ENCODE measurements around the gene NEK10. TPM values are rescaled to one million over a fixed set of nuclear protein-coding genes. Genes with fewer than 3 reads are reported as not detected.
"Not testable (repeated sequence)": the region's sequence is repeated elsewhere in the genome, so short reads cannot be mapped to it uniquely, and the experiment has no call there.

NEK10 gene
- total RNA-seq, 1 donor from 2014 or later = 15.1 TPM

GRCh38 chr3:27319304-27319703 lies 49.9 kb downstream of the NEK10 start:
- Histone ChIP-seq H3K4me3 (ENCODE audit: low read length in 3 of 3) (no peak overlapping the region), H3K27ac (ENCODE audit: low read depth, low read length) (peak overlapping the region; percentile 70), H3K27me3 (ENCODE audit: control insufficient read depth in 3 of 3, insufficient read depth in 3 of 3, low read length in 3 of 3) (no peaks in the 10 kb centered on the region), H3K9me3 (ENCODE audit: control insufficient read depth in 3 of 3, low read length in 3 of 3) (no peaks in the 10 kb centered on the region), H3K4me1 (ENCODE audit: control insufficient read depth in 3 of 3, insufficient read depth in 3 of 3, low read length in 3 of 3) (peaks cover 6 to 39% (median 16%) of the 10 kb centered on the region in 3 donors), H3K9ac (ENCODE audit: low read depth in 1 of 3, low read length in 3 of 3) (no peak overlapping the region), H3K36me3 (ENCODE audit: control insufficient read depth in 3 of 3, insufficient read depth in 3 of 3, low read length in 3 of 3) (no peaks in the 10 kb centered on the region)

- H3K36me3 ChIP-seq (ENCODE audit: control insufficient read depth in 3 of 3, insufficient read depth in 3 of 3, low read length in 3 of 3) = no peaks in the 10 kb centered on the region
- H3K9ac ChIP-seq (ENCODE audit: low read depth in 1 of 3, low read length in 3 of 3) = peak overlapping the region in 1 of 3 donors; percentile 10
- no peak overlapping the region for H3K4me3 ChIP-seq (ENCODE audit: low read length in 3 of 3)
- peaks cover 6 to 28% (median 15%) of the 10 kb centered on the region in 3 donors for H3K4me1 ChIP-seq (ENCODE audit: control insufficient read depth in 3 of 3, insufficient read depth in 3 of 3, low read length in 3 of 3)
- H3K27me3 ChIP-seq (ENCODE audit: control insufficient read depth in 3 of 3, insufficient read depth in 3 of 3, low read length in 3 of 3) = no peaks in the 10 kb centered on the region
- H3K9me3 ChIP-seq (ENCODE audit: control insufficient read depth in 3 of 3, low read length in 3 of 3) = no peaks in the 10 kb centered on the region
- H3K27ac ChIP-seq (ENCODE audit: low read depth, low read length) = no peak overlapping the region
Observed at GRCh38 chr3:27317096-27317495, 52.1 kb downstream of the NEK10 start.

- Histone ChIP-seq H3K36me3 (ENCODE audit: control insufficient read depth in 3 of 3, insufficient read depth in 3 of 3, low read length in 3 of 3) (peaks cover 0 to 2% (median 0%) of the 10 kb centered on the region in 3 donors), H3K4me1 (ENCODE audit: control insufficient read depth in 3 of 3, insufficient read depth in 3 of 3, low read length in 3 of 3) (peaks cover 0 to 18% (median 12%) of the 10 kb centered on the region in 3 donors), H3K9ac (ENCODE audit: low read depth in 1 of 3, low read length in 3 of 3) (no peak overlapping the region), H3K27me3 (ENCODE audit: control insufficient read depth in 3 of 3, insufficient read depth in 3 of 3, low read length in 3 of 3) (no peaks in the 10 kb centered on the region), H3K9me3 (ENCODE audit: control insufficient read depth in 3 of 3, low read length in 3 of 3) (no peaks in the 10 kb centered on the region), H3K27ac (ENCODE audit: low read depth, low read length) (no peak overlapping the region), H3K4me3 (ENCODE audit: low read length in 3 of 3) (no peak overlapping the region)
Observed at GRCh38 chr3:27315003-27315402, 54.2 kb downstream of the NEK10 start.

- no peak overlapping the region for H3K27ac ChIP-seq (ENCODE audit: low read depth, low read length)
- peaks cover 0 to 9% (median 4%) of the 10 kb centered on the region in 3 donors for H3K4me1 ChIP-seq (ENCODE audit: control insufficient read depth in 3 of 3, insufficient read depth in 3 of 3, low read length in 3 of 3)
- H3K9me3 ChIP-seq (ENCODE audit: control insufficient read depth in 3 of 3, low read length in 3 of 3) = no peaks in the 10 kb centered on the region
- H3K4me3 ChIP-seq (ENCODE audit: low read length in 3 of 3) = no peak overlapping the region
- H3K27me3 ChIP-seq (ENCODE audit: control insufficient read depth in 3 of 3, insufficient read depth in 3 of 3, low read length in 3 of 3) = no peaks in the 10 kb centered on the region
- peaks cover 0 to 2% (median 0%) of the 10 kb centered on the region in 3 donors for H3K36me3 ChIP-seq (ENCODE audit: control insufficient read depth in 3 of 3, insufficient read depth in 3 of 3, low read length in 3 of 3)
- no peak overlapping the region for H3K9ac ChIP-seq (ENCODE audit: low read depth in 1 of 3, low read length in 3 of 3)
Observed at GRCh38 chr3:27312044-27312668, 57.0 kb downstream of the NEK10 start.

GRCh38 chr3:27311400-27311799 lies 57.8 kb downstream of the NEK10 start:
- no peaks in the 10 kb centered on the region for H3K9me3 ChIP-seq (ENCODE audit: control insufficient read depth in 3 of 3, low read length in 3 of 3)
- no peak overlapping the region for H3K9ac ChIP-seq (ENCODE audit: low read depth in 1 of 3, low read length in 3 of 3)
- H3K4me3 ChIP-seq (ENCODE audit: low read length in 3 of 3) = no peak overlapping the region
- H3K4me1 ChIP-seq (ENCODE audit: control insufficient read depth in 3 of 3, insufficient read depth in 3 of 3, low read length in 3 of 3) = peaks cover 0 to 4% (median 2%) of the 10 kb centered on the region in 3 donors
- no peaks in the 10 kb centered on the region for H3K27me3 ChIP-seq (ENCODE audit: control insufficient read depth in 3 of 3, insufficient read depth in 3 of 3, low read length in 3 of 3)
- no peak overlapping the region for H3K27ac ChIP-seq (ENCODE audit: low read depth, low read length)
- peaks cover 0 to 2% (median 0%) of the 10 kb centered on the region in 3 donors for H3K36me3 ChIP-seq (ENCODE audit: control insufficient read depth in 3 of 3, insufficient read depth in 3 of 3, low read length in 3 of 3)

- peaks cover 0 to 4% (median 2%) of the 10 kb centered on the region in 3 donors for H3K4me1 ChIP-seq (ENCODE audit: control insufficient read depth in 3 of 3, insufficient read depth in 3 of 3, low read length in 3 of 3)
- no peaks in the 10 kb centered on the region for H3K27me3 ChIP-seq (ENCODE audit: control insufficient read depth in 3 of 3, insufficient read depth in 3 of 3, low read length in 3 of 3)
- H3K27ac ChIP-seq (ENCODE audit: low read depth, low read length) = no peak overlapping the region
- no peak overlapping the region for H3K4me3 ChIP-seq (ENCODE audit: low read length in 3 of 3)
- H3K9ac ChIP-seq (ENCODE audit: low read depth in 1 of 3, low read length in 3 of 3) = no peak overlapping the region
- H3K9me3 ChIP-seq (ENCODE audit: control insufficient read depth in 3 of 3, low read length in 3 of 3) = no peaks in the 10 kb centered on the region
- peaks cover 0 to 2% (median 0%) of the 10 kb centered on the region in 3 donors for H3K36me3 ChIP-seq (ENCODE audit: control insufficient read depth in 3 of 3, insufficient read depth in 3 of 3, low read length in 3 of 3)
Observed at GRCh38 chr3:27310688-27311087, 58.5 kb downstream of the NEK10 start.

- no peaks in the 10 kb centered on the region for H3K27me3 ChIP-seq (ENCODE audit: control insufficient read depth in 3 of 3, insufficient read depth in 3 of 3, low read length in 3 of 3)
- no peak overlapping the region for H3K27ac ChIP-seq (ENCODE audit: low read depth, low read length)
- H3K4me3 ChIP-seq (ENCODE audit: low read length in 3 of 3) = no peak overlapping the region
- no peaks in the 10 kb centered on the region for H3K9me3 ChIP-seq (ENCODE audit: control insufficient read depth in 3 of 3, low read length in 3 of 3)
- H3K9ac ChIP-seq (ENCODE audit: low read depth in 1 of 3, low read length in 3 of 3) = no peak overlapping the region
- peaks cover 0 to 9% (median 2%) of the 10 kb centered on the region in 3 donors for H3K36me3 ChIP-seq (ENCODE audit: control insufficient read depth in 3 of 3, insufficient read depth in 3 of 3, low read length in 3 of 3)
- H3K4me1 ChIP-seq (ENCODE audit: control insufficient read depth in 3 of 3, insufficient read depth in 3 of 3, low read length in 3 of 3) = no peaks in the 10 kb centered on the region
Observed at GRCh38 chr3:27307566-27307965, 61.6 kb downstream of the NEK10 start.

GRCh38 chr3:27302891-27303290 lies 66.3 kb downstream of the NEK10 start:
- Histone ChIP-seq H3K36me3 (ENCODE audit: control insufficient read depth in 3 of 3, insufficient read depth in 3 of 3, low read length in 3 of 3) (peaks cover 7 to 22% (median 8%) of the 10 kb centered on the region in 3 donors), H3K9me3 (ENCODE audit: control insufficient read depth in 3 of 3, low read length in 3 of 3) (peaks cover 0 to 3% (median 0%) of the 10 kb centered on the region in 3 donors)

GRCh38 chr3:27298981-27299380 lies 70.2 kb downstream of the NEK10 start:
- H3K9me3 ChIP-seq (ENCODE audit: control insufficient read depth in 3 of 3, low read length in 3 of 3); H3K4me1 ChIP-seq (ENCODE audit: control insufficient read depth in 3 of 3, insufficient read depth in 3 of 3, low read length in 3 of 3); H3K27me3 ChIP-seq (ENCODE audit: control insufficient read depth in 3 of 3, insufficient read depth in 3 of 3, low read length in 3 of 3); H3K9ac ChIP-seq (ENCODE audit: low read depth in 1 of 3, low read length in 3 of 3); H3K4me3 ChIP-seq (ENCODE audit: low read length in 3 of 3); H3K27ac ChIP-seq (ENCODE audit: low read depth, low read length): not testable (repeated sequence)
- H3K36me3 ChIP-seq (ENCODE audit: control insufficient read depth in 3 of 3, insufficient read depth in 3 of 3, low read length in 3 of 3) = peaks cover 7 to 20% (median 8%) of the 10 kb centered on the region in 3 donors

More at GRCh38 chr3:27302891-27303290, 66.3 kb downstream of the NEK10 start:
- H3K4me3 ChIP-seq (ENCODE audit: low read length in 3 of 3) = no peak overlapping the region
- no peaks in the 10 kb centered on the region for H3K4me1 ChIP-seq (ENCODE audit: control insufficient read depth in 3 of 3, insufficient read depth in 3 of 3, low read length in 3 of 3)
- no peak overlapping the region for H3K27ac ChIP-seq (ENCODE audit: low read depth, low read length)
- H3K9ac ChIP-seq (ENCODE audit: low read depth in 1 of 3, low read length in 3 of 3) = no peak overlapping the region
- H3K27me3 ChIP-seq (ENCODE audit: control insufficient read depth in 3 of 3, insufficient read depth in 3 of 3, low read length in 3 of 3) = no peaks in the 10 kb centered on the region

GRCh38 chr3:27293939-27294338 lies 75.2 kb downstream of the NEK10 start:
- no peak overlapping the region for H3K27ac ChIP-seq (ENCODE audit: low read depth, low read length)
- no peaks in the 10 kb centered on the region for H3K9me3 ChIP-seq (ENCODE audit: control insufficient read depth in 3 of 3, low read length in 3 of 3)
- peaks cover 0 to 13% (median 0%) of the 10 kb centered on the region in 3 donors for H3K36me3 ChIP-seq (ENCODE audit: control insufficient read depth in 3 of 3, insufficient read depth in 3 of 3, low read length in 3 of 3)
- no peak overlapping the region for H3K9ac ChIP-seq (ENCODE audit: low read depth in 1 of 3, low read length in 3 of 3)
- H3K4me1 ChIP-seq (ENCODE audit: control insufficient read depth in 3 of 3, insufficient read depth in 3 of 3, low read length in 3 of 3) = no peaks in the 10 kb centered on the region
- no peaks in the 10 kb centered on the region for H3K27me3 ChIP-seq (ENCODE audit: control insufficient read depth in 3 of 3, insufficient read depth in 3 of 3, low read length in 3 of 3)
- H3K4me3 ChIP-seq (ENCODE audit: low read length in 3 of 3) = no peak overlapping the region
